Measurements from ENCODE around the gene CNEP1R1.
"Not testable (repeated sequence)": the region's sequence is repeated elsewhere in the genome, so short reads cannot be mapped to it uniquely, and the experiment has no call there.

Gene CNEP1R1

GRCh38 chr16:50024684-50025536 lies at the start of gene CNEP1R1:
CNEP1R1 (plus strand) TSS chr16:50025225; CDS start chr16:50025316, 91 bp downstream.
- DNase-seq, result peak; percentile 97

GRCh38 chr16:49977427-49977826 lies 47.6 kb upstream of the CNEP1R1 start:
- DNase-seq, result no peak

GRCh38 chr16:49978569-49979326 lies 46.3 kb upstream of the CNEP1R1 start:
- no peak for DNase-seq

GRCh38 chr16:49980166-49980565 lies 44.9 kb upstream of the CNEP1R1 start:
- no peak for DNase-seq

GRCh38 chr16:49986351-49987124 lies 38.5 kb upstream of the CNEP1R1 start:
- DNase-seq, result no peak

GRCh38 chr16:49987381-49987780 lies 37.6 kb upstream of the CNEP1R1 start:
- no peak for DNase-seq

- DNase-seq, result no peak
These were observed 32.2 kb upstream of the CNEP1R1 start for GRCh38 chr16:49992825-49993224.

GRCh38 chr16:49993579-49993978 lies 31.4 kb upstream of the CNEP1R1 start:
- no peak for DNase-seq

GRCh38 chr16:49994006-49994405 lies 31.0 kb upstream of the CNEP1R1 start:
- DNase-seq, result no peak

GRCh38 chr16:49995720-49996119 lies 29.3 kb upstream of the CNEP1R1 start:
- no peak for DNase-seq

- no peak for DNase-seq
These were observed 27.2 kb upstream of the CNEP1R1 start for GRCh38 chr16:49997721-49998251.

- no peak for DNase-seq
These were observed 26.0 kb upstream of the CNEP1R1 start for GRCh38 chr16:49998991-49999390.

GRCh38 chr16:50001144-50001543 lies 23.9 kb upstream of the CNEP1R1 start:
- no peak for DNase-seq

- no peak for DNase-seq
These were observed 22.8 kb upstream of the CNEP1R1 start for GRCh38 chr16:50002190-50002589.

GRCh38 chr16:50004239-50004638 lies 20.8 kb upstream of the CNEP1R1 start:
- DNase-seq, result no peak

GRCh38 chr16:50006964-50007363 lies 18.1 kb upstream of the CNEP1R1 start:
- DNase-seq, result no peak

- DNase-seq, result no peak
These were observed 17.3 kb upstream of the CNEP1R1 start for GRCh38 chr16:50007744-50008143.

GRCh38 chr16:50010212-50010611 lies 14.8 kb upstream of the CNEP1R1 start:
- DNase-seq, result no peak

GRCh38 chr16:50011707-50012106 lies 13.3 kb upstream of the CNEP1R1 start:
- no peak for DNase-seq

GRCh38 chr16:50012182-50012581 lies 12.8 kb upstream of the CNEP1R1 start:
- DNase-seq, result no peak

GRCh38 chr16:50014211-50014610 lies 10.8 kb upstream of the CNEP1R1 start:
- DNase-seq, result not testable (repeated sequence)

GRCh38 chr16:50015631-50016030 lies 9.4 kb upstream of the CNEP1R1 start:
- no peak for DNase-seq

GRCh38 chr16:50017553-50017952 lies 7.5 kb upstream of the CNEP1R1 start:
- DNase-seq, result no peak
